ENCODE data around the gene TBX1. TPM values are rescaled to one million over a fixed set of nuclear protein-coding genes. Genes with fewer than 3 reads are reported as not detected.

The TBX1 gene
- total RNA-seq, 2 experiments from 2014 or later = not detected

DNA sequence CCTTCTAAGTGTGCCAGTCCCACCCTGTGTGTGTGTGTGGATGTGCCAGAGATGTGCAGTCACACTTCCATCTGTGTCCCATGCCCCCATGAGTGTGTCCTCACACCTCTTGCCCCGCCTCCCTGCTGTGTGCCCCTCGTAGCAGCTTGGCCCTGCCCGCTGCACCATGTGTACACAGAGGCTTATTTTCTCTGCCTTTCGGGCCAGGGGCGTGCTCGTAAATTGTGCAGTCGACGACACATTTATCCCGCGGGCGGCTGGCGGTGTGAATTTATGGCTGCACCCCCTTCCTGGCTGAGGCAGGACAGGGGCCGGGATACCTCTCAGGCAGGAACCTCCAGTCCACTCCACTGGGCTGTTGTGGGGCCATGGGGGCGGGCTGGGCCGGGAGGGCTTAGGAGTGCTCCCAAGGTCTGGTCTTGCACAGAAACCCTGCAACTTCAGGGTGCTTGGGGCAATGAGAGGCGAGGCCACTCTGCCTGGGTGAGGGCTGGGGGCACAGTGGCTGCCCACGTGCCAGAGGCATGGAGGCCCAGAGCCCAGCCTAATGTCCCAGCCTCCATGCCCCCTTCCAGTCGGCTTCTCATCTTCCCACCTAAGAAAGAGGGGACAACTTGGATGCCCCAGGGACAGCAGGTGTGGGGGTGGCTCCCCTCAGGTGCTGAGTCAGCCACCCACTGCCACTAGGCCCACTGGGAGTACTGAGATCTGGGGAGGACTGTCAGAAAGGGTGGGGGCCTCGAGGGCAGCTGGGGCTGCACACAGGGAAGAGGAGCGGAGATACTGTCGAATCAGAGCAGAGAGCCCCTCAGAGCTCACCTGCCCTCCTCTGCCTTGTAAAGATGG, 24.7 kb upstream of the TBX1 start:
- DNase-seq = no peak
- Mint-ChIP-seq H3K4me3 (no peak overlapping the region), H3K27me3 (no peaks in the 10 kb centered on the region), H3K36me3 (ENCODE audit: low read depth) (no peaks in the 10 kb centered on the region), H3K9me3 (no peaks in the 10 kb centered on the region), H3K27ac (no peak overlapping the region), H3K4me1 (no peaks in the 10 kb centered on the region)
- ChIA-PET POLR2A (no interaction called here), CTCF (no interaction called here)

DNA sequence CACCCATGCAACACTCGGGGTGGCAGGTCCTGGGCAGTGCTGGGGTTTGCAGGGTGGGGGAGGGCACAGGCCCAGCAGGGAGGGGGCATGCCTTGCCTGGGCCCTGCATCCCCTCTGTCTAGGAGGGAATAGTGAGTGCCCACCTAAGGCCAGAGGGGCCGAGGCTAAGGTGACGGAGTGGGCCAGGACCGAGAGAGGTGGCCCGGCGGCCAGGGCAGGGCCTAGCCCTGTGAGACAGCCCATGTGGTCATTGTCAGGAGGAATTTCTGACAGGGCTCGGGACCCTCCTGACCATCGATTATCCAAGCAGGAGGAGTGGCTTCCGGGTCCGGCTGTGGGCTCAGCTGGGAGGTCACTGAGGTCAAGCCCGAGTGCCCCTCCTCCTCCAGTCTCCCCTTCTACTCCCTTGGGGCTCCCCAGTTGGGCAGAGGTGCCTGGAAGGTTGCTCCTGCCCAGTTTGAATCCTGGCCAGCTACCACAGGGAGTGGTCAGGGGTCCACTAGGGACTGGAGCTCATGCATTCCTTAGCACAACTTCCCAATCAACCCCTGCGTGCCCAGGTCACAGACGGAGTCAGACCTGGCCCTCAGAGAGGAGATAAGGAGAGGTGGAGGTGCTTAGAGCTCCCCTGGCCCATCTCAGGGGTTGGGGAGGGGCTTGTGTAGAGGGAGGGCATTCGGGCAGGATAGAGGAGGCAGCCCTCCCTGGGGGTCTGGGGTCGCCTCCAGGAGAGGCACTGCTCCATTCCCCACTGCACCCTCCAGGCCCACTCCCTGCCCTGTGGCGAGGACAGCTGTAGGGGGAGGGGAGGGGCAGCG, 22.5 kb upstream of the TBX1 start:
- H3K27ac Mint-ChIP-seq = no peak overlapping the region
- no peaks in the 10 kb centered on the region for H3K27me3 Mint-ChIP-seq
- ChIA-PET CTCF (interaction anchor here (1.0 kb wide), 1 partner anchor 8 kb away, joined by 3 read pairs; no protein-coding TSS in a partner anchor), POLR2A (no interaction called here)
- no peak overlapping the region for H3K4me3 Mint-ChIP-seq
- no peak for DNase-seq
- no peaks in the 10 kb centered on the region for H3K36me3 Mint-ChIP-seq (ENCODE audit: low read depth)
- no peaks in the 10 kb centered on the region for H3K4me1 Mint-ChIP-seq
- H3K9me3 Mint-ChIP-seq = no peaks in the 10 kb centered on the region

DNA sequence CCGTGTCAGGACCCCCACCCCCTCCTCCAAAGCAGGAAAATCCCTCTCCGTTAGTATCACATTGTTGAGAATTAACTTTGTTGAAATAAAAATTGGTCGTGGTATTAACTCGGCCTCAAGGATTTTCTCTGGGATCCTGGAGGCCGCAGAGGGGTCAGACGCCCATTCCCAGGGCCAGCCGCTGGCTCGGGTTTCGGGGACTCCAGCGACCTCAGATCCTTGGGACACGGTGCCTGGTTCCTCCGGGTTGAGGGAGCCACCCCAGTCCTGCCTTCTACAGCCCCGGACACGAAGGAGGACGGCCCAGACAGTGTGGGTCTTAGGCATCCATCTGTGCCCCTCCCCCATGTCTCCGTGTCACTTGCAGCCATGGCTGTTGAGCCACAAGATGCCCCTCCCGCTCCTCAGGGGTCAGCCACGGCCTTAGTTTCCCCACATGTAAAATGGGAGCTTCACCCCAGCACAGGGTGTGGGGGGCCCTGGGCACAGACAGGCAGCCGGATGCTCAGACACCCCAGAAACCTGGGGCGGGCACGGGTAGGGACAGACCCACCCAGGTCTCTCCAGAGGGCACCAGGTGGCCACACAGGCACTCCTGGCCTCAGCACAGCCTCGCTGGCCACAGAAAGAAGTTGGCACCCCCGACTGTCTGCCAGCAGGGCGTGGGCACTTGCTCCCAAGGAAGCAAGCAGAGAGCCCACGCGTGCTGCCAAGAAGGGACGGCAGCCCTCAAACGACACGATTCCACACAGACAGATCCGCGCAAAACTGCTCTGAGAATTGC, 21.7 kb upstream of the TBX1 start:
- H3K36me3 Mint-ChIP-seq (ENCODE audit: low read depth) = no peaks in the 10 kb centered on the region
- ChIA-PET CTCF (interaction anchor here (1.0 kb wide), 1 partner anchor 9 kb away, joined by 3 read pairs; no protein-coding TSS in a partner anchor), POLR2A (no interaction called here)
- H3K4me3 Mint-ChIP-seq = no peak overlapping the region
- H3K9me3 Mint-ChIP-seq = no peaks in the 10 kb centered on the region
- no peaks in the 10 kb centered on the region for H3K27me3 Mint-ChIP-seq
- DNase-seq = no peak
- H3K4me1 Mint-ChIP-seq = no peaks in the 10 kb centered on the region
- H3K27ac Mint-ChIP-seq = no peak overlapping the region

DNA sequence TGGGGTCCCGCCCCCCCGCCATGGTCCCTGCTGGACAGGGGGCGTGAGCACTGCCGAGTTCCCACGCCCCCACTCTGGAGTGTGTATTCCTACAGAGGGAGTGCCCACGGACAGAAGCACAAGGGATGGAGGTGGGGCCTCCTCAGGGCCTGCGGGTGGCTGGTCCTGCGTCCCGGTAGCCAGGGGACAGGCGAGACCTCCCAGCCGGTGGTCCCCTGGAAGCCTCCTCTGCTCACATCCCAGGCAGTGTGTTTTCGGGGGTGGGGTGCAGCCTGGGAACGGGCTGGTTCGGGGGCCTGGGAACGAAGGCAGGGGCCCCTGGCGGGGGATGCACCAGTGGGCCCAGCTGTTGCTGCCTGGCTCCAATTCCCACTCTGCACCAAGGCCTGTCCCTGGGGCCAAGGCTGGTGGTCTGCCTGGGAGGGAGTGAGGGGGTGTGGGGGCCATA, 21.1 kb upstream of the TBX1 start:
- no peak overlapping the region for H3K4me3 Mint-ChIP-seq
- H3K27ac Mint-ChIP-seq = no peak overlapping the region
- H3K9me3 Mint-ChIP-seq = no peaks in the 10 kb centered on the region
- ChIA-PET CTCF (no interaction called here), POLR2A (no interaction called here)
- H3K27me3 Mint-ChIP-seq = no peaks in the 10 kb centered on the region
- DNase-seq = no peak
- H3K36me3 Mint-ChIP-seq (ENCODE audit: low read depth) = no peaks in the 10 kb centered on the region
- no peaks in the 10 kb centered on the region for H3K4me1 Mint-ChIP-seq

DNA sequence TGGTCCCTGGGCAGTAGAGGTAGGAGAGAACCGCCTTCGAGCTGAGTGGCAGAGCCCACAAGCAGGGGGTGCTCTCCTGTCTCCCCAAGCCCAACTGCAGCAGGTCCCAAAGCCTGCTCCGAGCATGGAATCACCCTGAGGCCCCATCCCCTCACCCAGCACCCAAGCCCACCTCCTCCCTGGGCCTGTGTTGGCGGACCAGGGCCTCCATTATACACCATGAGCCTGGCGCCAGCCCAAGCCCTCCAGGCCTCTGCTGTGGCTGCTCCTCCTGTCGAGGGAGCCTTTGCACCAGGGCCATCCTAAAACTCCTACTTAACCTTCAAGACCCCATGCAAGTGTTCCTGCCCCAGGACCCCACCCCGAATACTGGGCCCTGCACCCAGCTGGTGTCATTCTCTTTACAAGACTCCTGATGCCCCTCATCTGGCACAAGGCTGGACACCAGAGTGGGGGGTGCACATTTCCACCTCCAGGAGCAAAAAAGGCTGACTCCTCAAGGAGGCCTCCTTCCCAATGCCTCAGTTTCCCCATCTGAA, 20.6 kb upstream of the TBX1 start:
- no peak overlapping the region for H3K27ac Mint-ChIP-seq

DNA sequence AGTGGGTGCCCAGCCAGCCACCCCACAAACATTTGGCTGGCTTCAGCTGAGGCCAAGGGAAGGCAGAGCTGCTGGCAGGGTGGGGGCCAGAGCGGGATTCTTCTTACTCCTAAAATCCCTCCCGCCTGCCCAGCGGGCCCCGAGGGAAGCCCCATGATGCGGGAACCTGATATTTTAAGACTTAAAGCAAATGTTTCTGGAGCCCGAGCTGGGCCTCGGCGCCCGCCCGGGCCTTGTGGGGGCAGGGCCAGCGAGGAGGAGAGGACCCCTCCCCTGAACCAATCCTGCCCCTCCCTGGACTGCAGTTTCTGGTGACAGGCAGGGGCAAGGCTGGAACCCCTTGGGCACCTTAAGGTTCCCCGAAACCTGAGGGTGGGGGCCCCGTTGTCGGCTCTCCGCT, 20.0 kb upstream of the TBX1 start:
- CTCF ChIA-PET = no interaction called here
- H3K27me3 Mint-ChIP-seq = no peaks in the 10 kb centered on the region
- DNase-seq = no peak
- H3K27ac Mint-ChIP-seq = no peak overlapping the region
- POLR2A ChIA-PET = no interaction called here
- H3K4me3 Mint-ChIP-seq = no peak overlapping the region
- no peaks in the 10 kb centered on the region for H3K36me3 Mint-ChIP-seq (ENCODE audit: low read depth)
- H3K9me3 Mint-ChIP-seq = no peaks in the 10 kb centered on the region
- no peaks in the 10 kb centered on the region for H3K4me1 Mint-ChIP-seq

More for the DNA sequence above, 20.6 kb upstream of the TBX1 start:
- no peaks in the 10 kb centered on the region for H3K4me1 Mint-ChIP-seq
- H3K4me3 Mint-ChIP-seq = no peak overlapping the region
- CTCF ChIA-PET = no interaction called here
- H3K36me3 Mint-ChIP-seq (ENCODE audit: low read depth) = no peaks in the 10 kb centered on the region
- POLR2A ChIA-PET = no interaction called here
- H3K27me3 Mint-ChIP-seq = no peaks in the 10 kb centered on the region
- DNase-seq = no peak
- H3K9me3 Mint-ChIP-seq = no peaks in the 10 kb centered on the region

DNA sequence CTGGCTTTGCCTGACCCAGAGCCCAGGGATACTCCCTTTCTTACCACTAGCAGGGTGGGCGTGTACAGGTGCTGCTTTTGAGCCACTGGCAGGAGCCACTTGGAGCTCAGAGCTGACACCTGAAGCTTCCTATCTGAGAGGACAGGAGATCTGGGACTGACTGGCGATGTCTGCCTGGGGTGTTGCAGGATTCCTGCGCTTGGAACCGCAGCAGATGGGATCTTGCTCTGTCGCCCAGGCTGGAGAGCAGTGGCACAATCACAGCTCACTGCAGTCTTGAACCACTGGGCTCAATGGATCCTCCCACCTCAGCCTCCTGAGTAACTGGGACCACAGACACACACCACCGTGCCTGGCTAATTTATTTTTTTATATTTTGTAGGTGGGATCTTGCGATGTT, 19.5 kb upstream of the TBX1 start:
- POLR2A ChIA-PET = no interaction called here
- no peak for DNase-seq

DNA sequence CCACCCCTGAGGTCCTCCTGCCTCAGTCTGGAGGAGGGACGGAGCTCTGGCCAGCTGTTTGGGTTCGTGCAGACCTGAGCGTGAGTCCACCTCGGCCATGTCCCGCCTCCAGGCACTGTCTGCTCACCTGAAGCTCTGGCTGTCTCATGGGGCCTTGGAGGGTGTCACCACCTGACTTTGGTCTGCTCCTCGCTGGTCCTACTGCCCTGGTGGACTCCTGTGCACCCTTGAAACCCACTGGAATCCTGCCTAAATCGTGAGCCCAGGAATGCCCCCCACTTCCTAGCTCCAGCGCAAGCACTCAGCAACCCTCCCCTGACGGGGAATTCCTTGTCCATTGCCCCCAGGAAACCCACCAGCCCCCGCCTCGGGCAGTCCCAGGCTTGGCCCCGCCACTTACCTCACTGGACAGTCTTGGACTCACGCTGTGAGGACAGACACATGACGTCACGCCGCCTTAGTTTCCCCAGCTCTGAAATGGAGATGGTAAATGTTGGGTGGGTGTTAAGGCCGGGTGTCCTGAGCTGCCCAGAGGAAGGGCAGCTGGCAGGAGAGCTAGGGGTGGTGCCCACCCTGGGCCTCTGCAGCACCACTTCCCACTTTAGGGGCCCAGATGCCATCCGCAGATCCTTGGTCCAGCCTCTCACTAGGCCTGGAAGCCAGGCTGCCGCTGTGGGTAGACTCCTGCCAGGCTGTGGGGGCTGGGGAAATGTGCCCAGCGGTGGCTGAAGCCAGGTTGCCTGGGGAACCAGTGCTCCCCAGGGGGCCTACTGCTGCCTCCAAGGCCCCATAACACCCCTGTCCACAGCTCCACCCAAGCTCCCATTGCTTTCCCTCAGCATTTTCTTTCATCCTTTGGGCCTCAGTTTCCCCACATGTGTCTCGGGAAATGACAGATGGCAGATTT, 18.2 kb upstream of the TBX1 start:
- no peaks in the 10 kb centered on the region for H3K9me3 Mint-ChIP-seq
- no peaks in the 10 kb centered on the region for H3K27me3 Mint-ChIP-seq
- no peaks in the 10 kb centered on the region for H3K4me1 Mint-ChIP-seq

More for the DNA sequence above, 19.5 kb upstream of the TBX1 start:
- Mint-ChIP-seq H3K27ac (no peak overlapping the region), H3K9me3 (no peaks in the 10 kb centered on the region), H3K36me3 (ENCODE audit: low read depth) (no peaks in the 10 kb centered on the region), H3K4me3 (no peak overlapping the region), H3K27me3 (no peaks in the 10 kb centered on the region), H3K4me1 (no peaks in the 10 kb centered on the region)
- CTCF ChIA-PET = no interaction called here

DNA sequence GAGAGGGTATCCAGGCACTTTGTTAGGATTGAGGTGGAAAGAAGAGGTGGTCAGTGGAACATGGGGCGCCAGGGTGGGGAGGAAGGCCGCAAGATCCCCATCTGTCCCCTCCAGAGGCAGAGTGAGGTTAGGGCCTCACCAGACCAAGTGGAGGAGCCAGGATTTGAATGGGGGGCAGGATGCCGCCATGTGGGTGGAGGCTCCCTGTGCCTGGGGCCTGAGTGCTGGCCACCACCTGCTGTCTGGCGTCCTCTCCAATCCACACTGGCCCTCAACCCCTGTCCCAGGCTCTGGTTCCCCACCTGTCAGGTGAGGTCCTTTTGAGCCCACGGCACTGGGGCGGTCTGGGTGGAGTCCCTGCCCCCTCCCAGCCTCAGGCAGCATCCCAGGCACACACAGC, 17.5 kb upstream of the TBX1 start:
- POLR2A ChIA-PET = no interaction called here
- Mint-ChIP-seq H3K27me3 (no peaks in the 10 kb centered on the region), H3K27ac (no peak overlapping the region), H3K9me3 (no peaks in the 10 kb centered on the region), H3K4me3 (no peak overlapping the region), H3K4me1 (no peaks in the 10 kb centered on the region), H3K36me3 (ENCODE audit: low read depth) (no peaks in the 10 kb centered on the region)
- DNase-seq = no peak
- CTCF ChIA-PET = no interaction called here

More for the DNA sequence above, 18.2 kb upstream of the TBX1 start:
- no peak overlapping the region for H3K4me3 Mint-ChIP-seq
- no peak for DNase-seq
- ChIA-PET CTCF (interaction anchor here (0.5 to 1.4 kb wide), 2 partner anchors 11 to 378 kb away, joined by 3 to 6 read pairs; no protein-coding TSS in a partner anchor), POLR2A (no interaction called here)
- no peaks in the 10 kb centered on the region for H3K36me3 Mint-ChIP-seq (ENCODE audit: low read depth)
- no peak overlapping the region for H3K27ac Mint-ChIP-seq

DNA sequence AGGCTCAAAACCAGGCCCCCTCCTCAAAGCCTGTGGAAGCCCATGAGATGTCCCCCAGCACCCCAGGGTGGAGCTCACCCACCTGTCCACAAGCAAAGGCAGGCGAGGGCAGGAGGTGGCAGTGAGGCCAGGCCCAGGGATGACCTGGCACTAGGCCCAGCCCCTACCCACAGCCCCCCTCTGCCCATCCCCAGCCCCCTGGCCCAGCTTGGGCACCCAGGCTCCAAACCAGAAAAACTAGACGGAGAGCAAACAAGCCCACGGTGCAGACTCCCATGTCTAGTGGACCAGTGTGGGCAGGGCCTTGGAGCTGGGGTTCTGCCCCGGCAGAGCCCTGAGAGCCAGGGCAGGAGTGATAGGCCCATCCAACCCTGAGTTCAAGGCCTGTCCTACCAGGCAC, 16.9 kb upstream of the TBX1 start:
- no peaks in the 10 kb centered on the region for H3K27me3 Mint-ChIP-seq
- CTCF ChIA-PET = no interaction called here
- H3K4me3 Mint-ChIP-seq = no peak overlapping the region
- DNase-seq = no peak
- no peaks in the 10 kb centered on the region for H3K9me3 Mint-ChIP-seq
- H3K27ac Mint-ChIP-seq = no peak overlapping the region
- no peaks in the 10 kb centered on the region for H3K4me1 Mint-ChIP-seq
- POLR2A ChIA-PET = no interaction called here
- no peaks in the 10 kb centered on the region for H3K36me3 Mint-ChIP-seq (ENCODE audit: low read depth)

DNA sequence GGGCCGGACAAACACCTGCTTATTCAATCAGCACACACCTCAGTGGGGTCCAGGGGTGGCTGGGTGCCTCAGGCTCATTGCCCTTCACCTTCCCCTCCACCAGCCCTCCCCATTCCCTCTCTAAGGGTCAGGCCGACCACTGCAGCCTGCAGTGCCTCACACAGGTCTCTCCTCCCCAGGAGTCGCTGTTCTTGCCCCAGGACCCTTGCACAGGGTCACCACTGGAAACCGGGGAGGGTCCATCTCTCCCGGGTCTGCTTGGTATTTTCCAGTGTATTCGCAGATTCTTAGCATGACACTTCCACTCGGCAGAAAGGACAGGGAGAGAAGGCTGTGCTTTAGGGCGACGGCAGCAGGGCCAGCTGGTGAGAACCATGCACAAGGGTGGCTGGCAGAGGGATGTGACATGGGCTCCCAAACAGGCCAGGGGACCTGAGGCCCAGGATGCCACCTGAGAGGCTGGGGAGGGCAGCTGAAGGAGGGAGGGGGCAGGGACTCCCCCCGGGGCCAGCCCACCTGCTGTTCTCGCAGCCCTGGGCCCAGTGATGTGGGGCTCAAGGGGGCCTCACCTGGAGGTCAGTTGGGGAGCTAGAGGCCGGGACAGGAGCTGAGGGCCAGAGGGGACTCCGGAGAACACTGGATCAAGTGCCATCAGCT, 16.1 kb upstream of the TBX1 start:
- no peak overlapping the region for H3K27ac Mint-ChIP-seq
- no peaks in the 10 kb centered on the region for H3K4me1 Mint-ChIP-seq
- no peaks in the 10 kb centered on the region for H3K9me3 Mint-ChIP-seq
- H3K27me3 Mint-ChIP-seq = peaks cover 2% of the 10 kb centered on the region
- POLR2A ChIA-PET = interaction anchor here (0.8 kb wide), 1 partner anchor 13 kb away, joined by 3 read pairs; no protein-coding TSS in a partner anchor
- H3K4me3 Mint-ChIP-seq = no peak overlapping the region
- H3K36me3 Mint-ChIP-seq (ENCODE audit: low read depth) = no peaks in the 10 kb centered on the region
- no peak for DNase-seq
- CTCF ChIA-PET = no interaction called here

All from activated CD4-positive, alpha-beta memory T cell treated with anti-CD3 and anti-CD28 coated beads, Interleukin-2, amount 10 ng/mL, durations not matched to agents 7 days and 5 days (primary cell).